ENCODE data around the gene AKNA. TPM values are rescaled to one million over a fixed set of nuclear protein-coding genes. Genes with fewer than 3 reads are reported as not detected.
A peak's percentile ranks its signal among the peaks of the same experiment; 100 is the strongest.

AKNA gene
- total RNA-seq, 4 donors from 2014 or later = 8.8 to 24.3 (median 19.0) TPM

DNA sequence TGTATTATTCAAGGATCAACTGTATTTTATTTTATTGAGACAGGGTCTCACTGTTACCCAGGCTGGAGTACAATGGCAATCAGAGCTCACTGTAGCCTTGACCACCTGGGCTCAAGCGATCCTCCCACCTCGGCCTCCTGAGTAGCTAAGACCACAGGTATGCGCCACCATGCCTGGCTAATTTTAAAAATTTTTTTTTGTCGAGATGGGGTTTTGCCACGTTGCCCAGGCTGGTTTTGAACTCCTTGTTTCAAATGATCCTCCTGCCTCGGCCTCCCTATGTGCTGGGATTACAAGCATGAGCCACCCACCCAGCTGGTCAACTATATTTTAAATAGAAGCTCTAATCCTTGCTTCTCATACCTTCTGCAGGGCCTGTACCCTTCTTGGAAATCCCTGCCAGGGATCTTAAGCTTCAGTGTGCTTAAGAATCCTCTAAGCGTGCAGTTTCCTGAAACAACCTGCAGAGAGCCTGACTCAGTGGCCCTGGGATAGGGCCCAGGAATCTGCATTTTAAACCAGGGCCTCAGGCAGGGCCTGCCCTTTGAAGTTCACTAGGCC lies 2.9 kb downstream of the AKNA start:
- TF ChIP-seq EP300 (IDR thresholded peaks at IDR 0.05) (no peak), POLR2AphosphoS5 (IDR thresholded peaks at IDR 0.05) (no peak), POLR2A (IDR thresholded peaks at IDR 0.05) (no peak)
- TF ChIP-seq, protein P1, sequence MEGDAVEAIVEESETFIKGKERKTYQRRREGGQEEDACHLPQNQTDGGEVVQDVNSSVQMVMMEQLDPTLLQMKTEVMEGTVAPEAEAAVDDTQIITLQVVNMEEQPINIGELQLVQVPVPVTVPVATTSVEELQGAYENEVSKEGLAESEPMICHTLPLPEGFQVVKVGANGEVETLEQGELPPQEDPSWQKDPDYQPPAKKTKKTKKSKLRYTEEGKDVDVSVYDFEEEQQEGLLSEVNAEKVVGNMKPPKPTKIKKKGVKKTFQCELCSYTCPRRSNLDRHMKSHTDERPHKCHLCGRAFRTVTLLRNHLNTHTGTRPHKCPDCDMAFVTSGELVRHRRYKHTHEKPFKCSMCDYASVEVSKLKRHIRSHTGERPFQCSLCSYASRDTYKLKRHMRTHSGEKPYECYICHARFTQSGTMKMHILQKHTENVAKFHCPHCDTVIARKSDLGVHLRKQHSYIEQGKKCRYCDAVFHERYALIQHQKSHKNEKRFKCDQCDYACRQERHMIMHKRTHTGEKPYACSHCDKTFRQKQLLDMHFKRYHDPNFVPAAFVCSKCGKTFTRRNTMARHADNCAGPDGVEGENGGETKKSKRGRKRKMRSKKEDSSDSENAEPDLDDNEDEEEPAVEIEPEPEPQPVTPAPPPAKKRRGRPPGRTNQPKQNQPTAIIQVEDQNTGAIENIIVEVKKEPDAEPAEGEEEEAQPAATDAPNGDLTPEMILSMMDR (IDR thresholded peaks at IDR 0.05) = no peak
- Histone ChIP-seq H3K4me3 (peak overlapping the region in 1 of 2 donors; percentile 8), H3K36me3 (peaks cover 0 to 14% of the 10 kb centered on the region in 2 donors), H3K4me1 (peaks cover 0 to 81% (median 56%) of the 10 kb centered on the region in 3 donors), H3K27me3 (no peaks in the 10 kb centered on the region), H3K27ac (peak overlapping the region in 3 of 4 donors; percentile 81 to 91 (median 82)), H3K9me3 (no peaks in the 10 kb centered on the region)
- ATAC-seq = no peak
- 88% methylated on average over 4 to 6 of the region's 7 CpGs for WGBS, 2 donors (ENCODE audit: low coverage in 1 of 2)

DNA sequence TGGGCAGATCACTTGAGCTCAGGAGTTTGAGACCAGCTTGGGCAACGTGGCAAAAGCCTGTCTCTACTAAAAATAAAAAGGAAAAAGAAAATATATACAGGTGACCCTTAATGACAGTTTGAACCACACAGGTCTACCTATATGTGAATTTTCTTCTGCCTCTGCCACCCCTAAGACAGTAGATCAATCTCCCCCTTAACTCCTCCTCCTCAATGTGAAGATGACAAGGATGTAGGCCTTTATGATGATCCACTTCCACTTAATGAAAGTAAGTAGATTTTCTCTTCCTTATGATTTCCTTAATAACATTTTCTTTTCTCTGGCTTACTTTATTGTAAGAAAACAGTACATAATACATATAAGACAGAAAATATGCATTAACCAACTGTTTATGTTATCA lies 3.4 kb downstream of the AKNA start:
- Histone ChIP-seq H3K4me3 (no peak overlapping the region), H3K27ac (peak overlapping the region in 3 of 4 donors; percentile 82 to 91 (median 83)), H3K36me3 (peaks cover 0 to 20% of the 10 kb centered on the region in 2 donors), H3K4me1 (peaks cover 0 to 77% (median 54%) of the 10 kb centered on the region in 3 donors), H3K9me3 (no peaks in the 10 kb centered on the region), H3K27me3 (no peaks in the 10 kb centered on the region)
- TF ChIP-seq POLR2AphosphoS5 (IDR thresholded peaks at IDR 0.05) (no peak), POLR2A (IDR thresholded peaks at IDR 0.05) (no peak), EP300 (IDR thresholded peaks at IDR 0.05) (no peak)
- TF ChIP-seq, protein P1 (IDR thresholded peaks at IDR 0.05) = no peak
- 53 to 60% methylated on average over 1 of the region's 1 CpG for WGBS, 2 donors (ENCODE audit: low coverage in 1 of 2)
- no peak for ATAC-seq

DNA sequence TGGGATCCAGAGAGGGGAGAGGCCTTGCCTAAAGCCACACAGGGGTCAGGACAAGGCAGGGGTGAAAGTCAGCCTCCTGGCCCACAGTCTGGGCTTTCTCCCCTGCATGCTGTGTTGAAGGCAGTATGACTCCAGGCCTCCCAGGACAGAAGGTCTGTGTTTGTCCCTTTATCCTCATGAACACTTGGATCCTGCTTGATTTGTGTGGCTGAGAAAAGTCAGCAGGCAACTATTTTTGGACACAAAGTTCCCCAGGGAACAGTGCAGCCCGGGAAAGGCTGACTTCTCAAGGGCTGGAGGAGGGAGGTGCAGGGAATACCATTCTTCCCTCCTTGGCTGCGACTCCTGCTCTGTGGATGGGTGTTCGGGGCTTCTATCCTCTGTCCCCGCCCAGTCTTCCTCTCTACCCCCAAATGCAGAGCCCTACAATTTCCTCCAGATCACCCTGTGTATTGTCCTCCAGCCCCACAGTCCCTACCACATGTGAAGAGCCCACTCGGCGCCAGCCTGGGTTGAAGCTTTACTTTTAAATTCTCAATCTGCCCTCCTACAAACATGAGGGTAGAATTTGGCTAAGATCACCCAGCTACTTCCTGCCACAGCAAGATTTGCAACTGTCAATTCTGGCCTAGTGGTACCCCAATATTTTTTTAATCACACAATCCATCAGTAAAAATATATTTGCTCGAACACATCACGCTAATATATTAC lies 4.1 kb downstream of the AKNA start:
- H3K9me3 ChIP-seq = no peaks in the 10 kb centered on the region
- H3K36me3 ChIP-seq = peaks cover 0 to 27% of the 10 kb centered on the region in 2 donors
- no peak for TF ChIP-seq EP300 (IDR thresholded peaks at IDR 0.05)
- peak; percentile 14 for TF ChIP-seq POLR2AphosphoS5 (IDR thresholded peaks at IDR 0.05)
- H3K27me3 ChIP-seq = no peaks in the 10 kb centered on the region
- H3K4me1 ChIP-seq = peaks cover 0 to 77% (median 50%) of the 10 kb centered on the region in 3 donors
- peak overlapping the region in 3 of 4 donors; percentile 82 to 91 (median 83) for H3K27ac ChIP-seq
- peak overlapping the region in 1 of 2 donors; percentile 21 for H3K4me3 ChIP-seq
- peak; percentile 34 for ATAC-seq
- 44 to 55% methylated on average over 7 to 8 of the region's 8 CpGs for WGBS, 2 donors (ENCODE audit: low coverage in 1 of 2)

DNA sequence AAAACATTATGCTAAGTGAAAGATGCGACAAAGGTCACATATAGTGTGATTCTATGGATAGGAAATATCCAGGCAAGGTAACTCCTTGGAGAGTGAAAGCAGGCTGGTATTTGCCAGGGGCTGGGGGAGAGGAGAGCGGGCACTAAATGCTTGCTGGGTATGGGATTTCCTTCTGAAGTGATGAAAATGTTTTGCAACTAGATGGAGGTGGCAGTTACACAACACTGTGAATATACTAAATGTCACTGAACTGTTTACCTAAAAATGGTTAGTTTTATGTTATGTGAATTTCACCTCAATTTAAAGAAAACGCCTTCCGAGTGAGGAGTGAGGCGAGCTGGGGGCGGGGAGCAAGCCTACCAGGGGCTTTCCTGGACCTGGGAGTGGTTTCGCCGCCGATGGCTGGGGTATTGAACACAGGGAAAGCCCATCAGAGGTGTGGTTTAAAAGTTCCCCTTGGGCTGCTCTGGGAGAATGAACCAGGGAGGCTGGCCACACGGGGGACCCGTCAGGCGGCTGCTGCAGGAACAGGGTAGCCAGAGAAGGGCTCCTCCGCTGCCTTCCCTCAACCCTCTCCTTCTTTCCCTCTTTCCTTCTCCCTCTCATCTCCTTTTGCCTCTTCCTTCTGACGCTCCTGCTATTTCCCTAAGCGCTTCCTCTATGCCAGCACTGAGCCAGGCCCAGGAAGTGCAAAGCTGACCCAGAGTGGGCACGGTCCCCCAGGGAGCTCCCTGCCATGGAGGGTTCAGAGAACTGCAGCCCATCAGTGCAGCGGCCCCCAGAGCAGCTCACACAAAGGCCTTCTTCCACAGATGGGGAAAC lies 4.9 kb downstream of the AKNA start:
- 57 to 75% methylated on average over 5 to 10 of the region's 17 CpGs for WGBS, 2 donors (ENCODE audit: low coverage in 1 of 2)

More for the DNA sequence above, 4.9 kb downstream of the AKNA start:
- ATAC-seq = no peak
- TF ChIP-seq, protein P1 (IDR thresholded peaks at IDR 0.05) = no peak
- TF ChIP-seq EP300 (IDR thresholded peaks at IDR 0.05) = no peak
- Histone ChIP-seq H3K9me3 (no peaks in the 10 kb centered on the region), H3K36me3 (peaks cover 0 to 34% of the 10 kb centered on the region in 2 donors), H3K27ac (peak overlapping the region; percentile 7 to 91 (median 82)), H3K27me3 (no peaks in the 10 kb centered on the region), H3K4me1 (peaks cover 0 to 73% (median 42%) of the 10 kb centered on the region in 3 donors), H3K4me3 (peak overlapping the region in 1 of 2 donors; percentile 21)
